Measurements from ENCODE around the gene AEN.

AEN gene

DNA sequence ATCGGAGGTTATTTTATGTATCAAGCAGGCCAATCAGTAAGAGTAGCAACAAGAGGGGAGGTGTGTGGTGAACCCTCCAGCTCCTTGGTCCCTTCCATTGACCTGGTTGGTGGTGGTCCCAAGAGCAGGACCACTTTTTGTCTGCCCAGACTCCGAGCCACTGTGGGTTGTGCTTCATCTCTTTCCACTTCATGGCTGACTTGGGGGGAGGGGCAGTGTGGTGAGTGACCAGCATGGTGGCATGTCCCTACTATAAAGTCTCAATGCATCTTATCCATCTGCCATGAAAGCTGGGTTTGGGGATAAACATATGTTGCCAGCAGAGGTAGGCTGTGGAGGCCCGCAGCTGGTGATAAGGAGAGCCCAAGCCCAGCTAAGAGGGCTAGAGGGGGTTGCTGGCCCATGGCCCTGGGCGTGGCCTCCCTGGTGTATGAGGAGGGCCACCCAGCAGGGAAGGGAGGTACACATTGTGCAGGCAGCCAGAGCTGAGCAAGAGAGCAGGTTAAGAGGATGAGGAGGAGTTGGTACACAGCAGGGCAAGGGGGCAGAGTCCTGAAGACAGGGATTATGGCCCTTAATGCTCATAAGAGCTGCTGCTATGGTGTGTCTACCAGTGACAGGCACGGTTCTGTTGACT is 7.0 kb downstream of the AEN start:
- Histone ChIP-seq H3K27me3 (ENCODE audit: insufficient read depth, low read length, poor library complexity, severe bottlenecking) (no peaks in the 10 kb centered on the region), H3K4me1 (ENCODE audit: insufficient read depth, low read length, poor library complexity, severe bottlenecking) (peaks cover 36% of the 10 kb centered on the region), H4K20me1 (ENCODE audit: insufficient read depth, low read length, poor library complexity, severe bottlenecking) (peaks cover 46% of the 10 kb centered on the region), H3K4me2 (ENCODE audit: low read depth, low read length, poor library complexity, severe bottlenecking) (peak overlapping the region; percentile 54), H3K9ac (ENCODE audit: low read depth, low read length, poor library complexity, severe bottlenecking) (no peak overlapping the region), H3K9me3 (ENCODE audit: insufficient read depth, low read depth, low read length) (no peaks in the 10 kb centered on the region), H3K79me2 (ENCODE audit: insufficient read depth, low read length) (peaks cover 59% of the 10 kb centered on the region), H3K36me3 (ENCODE audit: insufficient read depth, low read length) (peaks cover 55% of the 10 kb centered on the region; the same call in 1 of the 2 replicates), H3F3A (ENCODE audit: low read depth) (no peaks in the 10 kb centered on the region), H3K9me2 (replicated peaks; ENCODE audit: low read depth, low read length) (no peaks in the 10 kb centered on the region), H2AFZ (ENCODE audit: low read length) (no peak overlapping the region), H3K4me3 (ENCODE audit: low read length, poor library complexity, severe bottlenecking) (peak overlapping the region; percentile 14)
- no peak for TF ChIP-seq EZH2phosphoT487 (IDR thresholded peaks at IDR 0.05; ENCODE audit: borderline replicate concordance)
- TF ChIP-seq, protein P1, sequence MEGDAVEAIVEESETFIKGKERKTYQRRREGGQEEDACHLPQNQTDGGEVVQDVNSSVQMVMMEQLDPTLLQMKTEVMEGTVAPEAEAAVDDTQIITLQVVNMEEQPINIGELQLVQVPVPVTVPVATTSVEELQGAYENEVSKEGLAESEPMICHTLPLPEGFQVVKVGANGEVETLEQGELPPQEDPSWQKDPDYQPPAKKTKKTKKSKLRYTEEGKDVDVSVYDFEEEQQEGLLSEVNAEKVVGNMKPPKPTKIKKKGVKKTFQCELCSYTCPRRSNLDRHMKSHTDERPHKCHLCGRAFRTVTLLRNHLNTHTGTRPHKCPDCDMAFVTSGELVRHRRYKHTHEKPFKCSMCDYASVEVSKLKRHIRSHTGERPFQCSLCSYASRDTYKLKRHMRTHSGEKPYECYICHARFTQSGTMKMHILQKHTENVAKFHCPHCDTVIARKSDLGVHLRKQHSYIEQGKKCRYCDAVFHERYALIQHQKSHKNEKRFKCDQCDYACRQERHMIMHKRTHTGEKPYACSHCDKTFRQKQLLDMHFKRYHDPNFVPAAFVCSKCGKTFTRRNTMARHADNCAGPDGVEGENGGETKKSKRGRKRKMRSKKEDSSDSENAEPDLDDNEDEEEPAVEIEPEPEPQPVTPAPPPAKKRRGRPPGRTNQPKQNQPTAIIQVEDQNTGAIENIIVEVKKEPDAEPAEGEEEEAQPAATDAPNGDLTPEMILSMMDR (conservative IDR thresholded peaks at IDR 0.05; ENCODE audit: low read length), result no peak

GRCh38 chr15:88629071-88629470 is 7.9 kb downstream of the AEN start:
- Histone ChIP-seq H4K20me1 (ENCODE audit: insufficient read depth, low read length, poor library complexity, severe bottlenecking) (peaks cover 37% of the 10 kb centered on the region), H3K9me2 (replicated peaks; ENCODE audit: low read depth, low read length) (no peaks in the 10 kb centered on the region), H3K4me1 (ENCODE audit: insufficient read depth, low read length, poor library complexity, severe bottlenecking) (peaks cover 27% of the 10 kb centered on the region), H3K4me3 (ENCODE audit: low read length, poor library complexity, severe bottlenecking) (no peak overlapping the region), H3F3A (ENCODE audit: low read depth) (no peaks in the 10 kb centered on the region), H2AFZ (ENCODE audit: low read length) (no peak overlapping the region), H3K9ac (ENCODE audit: low read depth, low read length, poor library complexity, severe bottlenecking) (no peak overlapping the region), H3K4me2 (ENCODE audit: low read depth, low read length, poor library complexity, severe bottlenecking) (no peak overlapping the region), H3K9me3 (ENCODE audit: insufficient read depth, low read depth, low read length) (no peaks in the 10 kb centered on the region), H3K27me3 (ENCODE audit: insufficient read depth, low read length, poor library complexity, severe bottlenecking) (no peaks in the 10 kb centered on the region), H3K79me2 (ENCODE audit: insufficient read depth, low read length) (peaks cover 49% of the 10 kb centered on the region), H3K36me3 (ENCODE audit: insufficient read depth, low read length) (peaks cover 55% of the 10 kb centered on the region; the same call in 1 of the 2 replicates)
- no peak for TF ChIP-seq EZH2phosphoT487 (IDR thresholded peaks at IDR 0.05; ENCODE audit: borderline replicate concordance)
- TF ChIP-seq, protein P1 (conservative IDR thresholded peaks at IDR 0.05; ENCODE audit: low read length), result no peak

DNA sequence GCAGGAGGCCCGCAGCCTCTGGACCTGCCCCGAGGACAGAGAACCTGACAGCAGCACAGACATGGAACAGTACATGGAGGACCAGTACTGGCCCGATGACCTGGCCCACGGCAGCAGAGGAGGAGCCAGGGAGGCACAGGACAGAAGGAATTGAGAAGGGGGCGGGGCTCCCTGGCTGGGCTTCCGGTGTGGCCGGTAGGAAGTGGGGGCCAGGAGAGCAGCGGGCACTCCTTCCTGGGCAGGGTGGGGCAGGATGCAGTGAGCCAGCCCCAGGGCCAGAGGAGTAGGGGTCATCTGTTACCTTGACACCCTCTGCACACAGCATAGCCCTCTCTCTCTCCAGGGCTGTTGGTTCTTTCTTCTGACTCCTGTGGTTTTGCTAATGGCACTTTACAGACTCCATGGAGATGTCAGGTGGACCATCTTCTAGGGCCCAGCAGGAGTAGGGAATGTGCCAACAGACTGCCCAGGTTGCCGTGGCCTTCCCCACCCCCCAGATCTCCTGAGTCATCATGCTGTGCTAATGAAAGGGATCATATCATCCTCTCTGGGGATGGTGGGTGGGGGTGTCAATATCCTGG is 9.1 kb downstream of the AEN start:
- Histone ChIP-seq H4K20me1 (ENCODE audit: insufficient read depth, low read length, poor library complexity, severe bottlenecking) (peaks cover 29% of the 10 kb centered on the region), H3K4me2 (ENCODE audit: low read depth, low read length, poor library complexity, severe bottlenecking) (no peak overlapping the region), H3K27me3 (ENCODE audit: insufficient read depth, low read length, poor library complexity, severe bottlenecking) (no peaks in the 10 kb centered on the region), H3K9me3 (ENCODE audit: insufficient read depth, low read depth, low read length) (no peaks in the 10 kb centered on the region), H3F3A (ENCODE audit: low read depth) (no peaks in the 10 kb centered on the region), H3K9ac (ENCODE audit: low read depth, low read length, poor library complexity, severe bottlenecking) (no peak overlapping the region), H3K79me2 (ENCODE audit: insufficient read depth, low read length) (peaks cover 38% of the 10 kb centered on the region), H3K9me2 (replicated peaks; ENCODE audit: low read depth, low read length) (no peaks in the 10 kb centered on the region), H3K4me3 (ENCODE audit: low read length, poor library complexity, severe bottlenecking) (no peak overlapping the region), H3K4me1 (ENCODE audit: insufficient read depth, low read length, poor library complexity, severe bottlenecking) (peaks cover 26% of the 10 kb centered on the region), H2AFZ (ENCODE audit: low read length) (no peak overlapping the region), H3K36me3 (ENCODE audit: insufficient read depth, low read length) (peaks cover 55% of the 10 kb centered on the region; the same call in 1 of the 2 replicates)
- TF ChIP-seq, protein P1 (conservative IDR thresholded peaks at IDR 0.05; ENCODE audit: low read length), result no peak
- TF ChIP-seq EZH2phosphoT487 (IDR thresholded peaks at IDR 0.05; ENCODE audit: borderline replicate concordance), result no peak
